Stimulated activated CD4-positive, alpha-beta T cell treated with anti-CD3 and anti-CD28 coated beads, Interleukin-4, amount 100 ng/mL, for 4 hours (primary cell): ENCODE measurements around the gene IER2.
"Not testable (repeated sequence)": the region's sequence is repeated elsewhere in the genome, so short reads cannot be mapped to it uniquely, and the experiment has no call there.

Experiments
- DNase-seq, 2 experiments: peaks; one replicate each; pipeline ENCODE4 v3.0.0-alpha.2; 2020

IER2 gene

DNA sequence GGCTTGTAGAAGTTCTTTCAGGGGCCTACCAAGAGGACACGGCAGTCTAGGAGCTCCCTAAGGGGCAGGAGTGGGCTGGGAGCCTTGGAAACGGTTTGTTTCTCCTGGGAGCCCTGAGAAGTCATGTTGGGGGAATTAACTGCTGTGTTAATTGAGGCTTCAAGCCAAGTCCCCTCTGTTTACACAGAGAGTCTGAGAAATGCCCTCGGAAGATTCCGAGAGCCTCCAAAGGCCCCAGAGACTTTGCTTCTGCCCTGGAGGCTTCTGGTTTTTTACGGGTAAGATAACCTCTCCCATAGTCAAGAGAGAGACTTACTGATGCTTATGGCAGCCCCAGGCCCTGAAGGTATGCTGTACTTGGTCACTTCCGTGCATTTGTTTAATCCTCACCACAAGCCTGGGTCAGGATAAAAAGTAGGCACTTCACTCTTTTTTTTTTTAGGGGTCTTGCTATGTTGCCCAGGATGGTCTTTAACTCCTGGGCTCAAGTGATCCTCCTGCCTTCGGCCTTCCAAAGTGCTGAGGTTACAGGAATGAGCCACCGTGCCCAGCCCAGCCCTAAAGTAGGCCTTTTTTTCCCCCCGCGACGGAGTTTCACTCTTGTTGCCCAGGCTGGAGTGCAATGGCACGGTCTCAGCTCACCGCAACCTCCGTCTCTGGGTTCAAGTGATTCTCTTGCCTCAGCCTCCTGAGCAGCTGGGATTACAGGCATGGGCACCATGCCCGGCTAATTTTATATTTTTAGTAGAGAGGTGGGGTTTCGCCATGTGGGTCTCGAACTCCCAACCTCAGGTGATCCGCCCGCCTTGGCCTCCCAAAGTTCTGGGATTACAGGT lies 15.2 kb downstream of the IER2 start:
- DNase-seq: no peak

DNA sequence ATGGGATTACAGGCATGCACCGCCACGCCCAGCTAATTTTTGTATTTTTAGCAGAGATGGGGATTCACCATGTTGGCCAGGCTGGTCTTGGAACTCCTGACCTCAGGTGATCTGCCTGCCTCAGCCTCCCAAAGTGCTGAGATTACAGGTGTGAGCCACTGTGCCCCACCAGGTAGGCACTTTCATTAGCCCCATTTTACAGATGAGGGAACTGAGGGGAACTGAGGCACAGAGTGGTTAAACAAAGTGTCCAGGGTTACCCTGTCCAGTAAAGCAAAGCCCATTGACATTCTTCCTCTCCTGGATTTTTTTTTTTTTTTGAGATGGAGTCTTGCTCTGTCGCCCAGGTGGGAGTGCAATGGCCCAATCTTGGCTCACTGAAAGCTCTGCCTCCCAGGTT lies 15.9 kb downstream of the IER2 start:
- not testable (repeated sequence) for DNase-seq

DNA sequence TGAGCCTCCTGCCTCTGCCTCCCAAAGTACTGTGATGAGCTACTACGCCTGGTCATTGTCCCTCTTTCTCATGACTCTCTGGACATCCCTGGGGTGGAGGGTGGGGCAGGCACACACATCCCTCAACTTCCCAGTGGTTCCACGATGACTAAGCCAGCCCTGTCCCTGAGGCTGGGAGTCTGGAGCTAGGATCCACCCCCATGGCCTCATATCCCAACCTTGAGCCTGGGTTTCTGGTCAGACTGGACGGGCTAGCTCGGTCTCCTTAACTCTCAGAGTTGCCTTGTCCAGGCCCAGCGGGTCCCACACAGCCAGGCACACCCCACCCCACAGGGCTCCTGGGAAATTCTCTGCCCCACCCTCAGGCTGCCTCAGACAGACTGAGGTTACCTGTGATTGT lies 19.6 kb downstream of the IER2 start:
- no peak for DNase-seq

DNA sequence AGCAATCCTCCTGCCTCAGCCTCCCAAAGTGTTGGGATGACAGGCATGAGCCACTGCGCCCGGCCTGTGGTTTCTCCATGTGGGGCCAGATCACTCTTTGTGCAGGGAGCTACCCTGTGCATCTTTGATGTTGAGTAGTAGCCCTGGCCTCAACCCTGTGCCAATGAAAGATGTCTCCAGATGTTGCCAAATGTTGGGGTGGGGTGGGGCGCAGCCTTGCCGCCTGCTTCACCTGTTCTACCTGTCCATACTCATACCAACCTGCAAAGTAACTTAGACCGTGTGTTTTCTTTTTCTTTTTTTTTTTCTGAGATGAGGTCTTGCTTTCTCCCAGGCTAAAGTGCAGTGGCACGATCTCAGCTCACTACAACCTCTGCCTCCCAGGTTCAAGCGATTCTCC lies 20.9 kb downstream of the IER2 start:
- no peak for DNase-seq

DNA sequence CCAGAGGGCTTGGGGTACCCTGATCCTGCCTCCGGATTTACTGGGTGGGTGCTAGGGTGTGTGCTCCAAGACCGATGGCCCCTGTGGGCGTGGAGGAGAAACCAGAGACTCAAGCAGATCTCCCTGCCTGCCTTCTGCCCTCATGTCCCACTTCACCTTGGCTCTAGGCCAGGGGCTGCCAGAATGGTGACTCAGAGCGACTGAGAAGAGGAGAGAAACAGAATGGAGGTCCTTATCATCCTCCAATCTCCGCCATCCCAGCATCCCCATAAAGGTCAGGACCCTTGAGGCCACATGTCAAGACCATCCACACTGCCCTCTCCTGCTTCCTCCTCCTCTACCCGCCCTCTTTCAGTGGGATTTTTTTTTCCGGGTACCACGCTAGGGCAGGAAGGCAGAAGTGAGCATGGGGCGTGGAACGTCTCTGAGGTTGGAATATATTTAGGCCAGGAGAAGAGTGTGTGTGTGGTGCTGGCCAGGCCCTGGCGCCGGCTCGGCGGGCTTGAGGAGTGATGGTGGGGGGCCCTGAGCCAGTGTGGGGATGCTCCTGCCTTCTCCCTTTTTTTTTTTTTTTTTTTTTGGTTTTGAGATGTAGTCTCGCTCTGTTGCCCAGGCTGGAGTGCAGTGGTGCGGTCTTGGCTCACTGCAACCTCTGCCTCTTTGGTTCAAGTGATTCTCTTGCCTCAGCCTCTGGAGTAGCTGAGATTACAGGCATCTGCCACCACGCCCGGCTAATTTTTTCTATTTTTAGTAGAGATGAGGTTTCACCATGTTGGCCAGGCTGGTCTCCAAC lies 22.3 kb downstream of the IER2 start:
- peak; percentile 74 to 84 for DNase-seq

DNA sequence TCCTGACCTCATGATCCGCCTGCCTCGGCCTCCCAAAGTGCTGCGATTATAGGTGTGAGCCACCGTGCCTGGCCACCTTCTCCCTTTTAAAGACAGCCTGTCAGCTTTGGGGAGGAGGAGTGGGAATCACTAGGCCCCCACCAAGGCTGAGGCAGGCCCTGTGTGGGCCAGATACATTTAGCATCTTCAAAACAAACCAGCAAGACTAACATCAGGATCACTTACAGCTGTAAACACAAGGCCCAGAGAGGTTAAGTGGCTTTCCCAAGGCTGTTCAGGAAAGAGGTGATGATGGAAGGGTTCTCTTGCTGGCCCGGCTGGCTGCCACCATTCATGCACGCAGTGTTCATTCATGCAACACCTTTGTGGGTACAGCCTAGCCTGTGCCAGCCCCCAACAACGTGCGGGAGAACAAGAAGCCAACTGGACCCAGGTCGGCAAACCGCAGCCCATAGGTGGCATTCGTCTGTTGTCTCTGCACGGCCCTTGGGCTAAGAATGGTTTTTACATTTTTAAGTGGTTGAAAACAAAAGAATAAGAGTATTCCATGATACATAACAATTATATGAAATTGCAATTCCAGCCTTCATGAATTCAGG lies 23.0 kb downstream of the IER2 start:
- DNase-seq: no peak

DNA sequence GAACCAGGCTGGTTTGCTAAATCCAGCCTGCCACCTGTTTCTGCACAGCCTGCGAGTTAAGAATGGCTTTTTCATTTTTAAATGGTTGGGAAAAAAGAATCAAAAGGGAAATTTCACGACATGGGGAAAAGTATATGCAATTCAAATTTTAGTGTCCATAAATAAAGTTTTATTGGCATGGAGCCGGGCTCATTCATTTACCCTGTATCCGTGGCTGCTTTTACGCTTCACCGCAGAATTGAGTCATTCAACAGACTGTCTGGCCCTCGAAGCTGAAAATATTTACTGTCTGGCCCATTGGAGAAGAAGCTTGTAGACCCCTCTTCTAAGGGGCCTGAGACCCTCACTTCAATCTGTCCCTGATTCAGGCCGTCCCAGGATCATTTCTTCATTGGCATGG lies 26.1 kb downstream of the IER2 start:
- DNase-seq: no peak

DNA sequence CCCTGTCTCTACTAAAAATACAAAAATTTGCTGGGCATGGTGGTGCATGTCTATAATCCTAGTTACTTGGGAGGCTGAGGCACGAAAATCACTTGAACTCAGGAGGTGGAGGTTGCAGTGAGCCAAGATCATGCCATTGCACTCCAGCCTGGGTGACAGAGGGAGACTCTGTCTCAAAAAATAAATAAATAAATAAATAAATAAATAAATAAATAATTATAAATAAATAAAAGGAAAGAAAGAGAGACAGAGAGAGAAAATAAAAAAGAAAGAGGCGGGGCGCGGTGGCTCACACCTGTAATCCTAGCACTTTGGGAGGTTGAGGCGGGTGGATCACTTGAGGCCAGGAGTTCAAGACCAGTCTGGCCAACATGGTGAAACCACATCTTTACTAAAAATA lies 27.4 kb downstream of the IER2 start:
- DNase-seq: not testable (repeated sequence)

DNA sequence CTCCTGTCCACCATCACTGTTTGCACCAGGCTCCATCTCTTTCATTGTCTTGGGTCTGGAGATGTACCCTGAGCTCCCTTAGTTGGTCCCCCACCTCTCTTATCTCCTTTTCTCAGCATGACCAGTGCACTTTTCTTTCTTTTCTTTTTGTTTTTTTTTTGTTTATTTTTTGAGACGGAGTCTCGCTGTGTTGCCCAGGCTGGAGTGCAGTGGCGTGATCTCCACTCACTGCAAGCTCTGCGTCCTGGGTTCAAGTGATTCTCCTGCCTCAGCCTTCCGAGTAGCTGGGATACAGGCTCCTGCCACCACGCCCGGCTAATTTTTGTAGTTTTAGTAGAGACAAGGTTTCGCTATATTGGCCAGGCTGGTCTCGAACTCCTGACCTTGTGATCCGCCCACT lies 28.1 kb downstream of the IER2 start:
- DNase-seq: not testable (repeated sequence)

DNA sequence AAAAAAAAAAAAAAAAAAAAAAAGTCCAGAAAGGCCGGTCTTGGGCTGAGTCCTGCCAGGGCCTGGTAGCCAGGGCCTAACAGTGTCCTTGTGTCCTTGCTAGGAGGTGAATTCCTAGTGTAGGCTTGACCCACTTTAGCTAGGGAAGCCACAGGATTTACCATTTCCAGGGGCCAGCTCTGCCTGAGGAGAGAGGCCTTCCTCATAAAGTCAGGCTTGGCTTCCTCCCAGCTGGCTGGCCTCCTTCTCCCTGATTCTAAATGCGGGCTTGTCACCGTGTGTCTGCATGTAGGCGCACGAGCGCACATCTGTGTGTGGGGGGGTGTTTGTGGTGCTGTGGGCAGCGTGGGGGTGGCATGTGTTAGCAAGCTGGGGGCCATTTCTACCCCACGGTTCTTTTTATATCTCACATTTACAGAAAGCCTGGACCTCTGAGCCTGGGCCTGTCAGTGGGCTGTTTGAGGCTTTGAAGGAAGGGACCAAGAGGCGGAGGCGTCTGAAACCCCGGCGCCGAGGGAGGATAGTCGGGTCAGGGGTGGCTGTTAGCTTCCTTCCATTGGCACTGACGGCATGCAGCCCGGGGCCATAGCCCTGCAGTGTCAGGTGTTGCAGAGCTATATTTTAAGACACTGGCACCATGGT lies 31.7 kb downstream of the IER2 start:
- DNase-seq: peak in 1 of 2 experiments; percentile 40

DNA sequence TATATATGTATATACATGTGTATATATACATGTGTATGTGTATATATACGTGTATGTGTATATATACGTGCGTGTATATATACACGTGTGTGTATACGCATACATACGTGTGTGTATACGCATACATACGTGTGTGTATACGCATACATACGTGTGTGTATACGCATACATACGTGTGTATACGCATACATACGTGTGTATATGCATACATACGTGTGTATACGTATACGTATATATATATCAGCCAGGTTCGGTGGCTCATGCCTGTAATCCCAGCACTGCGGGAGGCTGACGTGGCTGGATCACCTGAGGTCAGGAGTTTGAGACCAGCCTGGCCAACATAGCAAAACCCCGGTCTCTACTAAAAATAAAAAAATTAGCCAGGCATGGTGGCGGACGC lies 34.7 kb downstream of the IER2 start:
- DNase-seq: not testable (repeated sequence)

DNA sequence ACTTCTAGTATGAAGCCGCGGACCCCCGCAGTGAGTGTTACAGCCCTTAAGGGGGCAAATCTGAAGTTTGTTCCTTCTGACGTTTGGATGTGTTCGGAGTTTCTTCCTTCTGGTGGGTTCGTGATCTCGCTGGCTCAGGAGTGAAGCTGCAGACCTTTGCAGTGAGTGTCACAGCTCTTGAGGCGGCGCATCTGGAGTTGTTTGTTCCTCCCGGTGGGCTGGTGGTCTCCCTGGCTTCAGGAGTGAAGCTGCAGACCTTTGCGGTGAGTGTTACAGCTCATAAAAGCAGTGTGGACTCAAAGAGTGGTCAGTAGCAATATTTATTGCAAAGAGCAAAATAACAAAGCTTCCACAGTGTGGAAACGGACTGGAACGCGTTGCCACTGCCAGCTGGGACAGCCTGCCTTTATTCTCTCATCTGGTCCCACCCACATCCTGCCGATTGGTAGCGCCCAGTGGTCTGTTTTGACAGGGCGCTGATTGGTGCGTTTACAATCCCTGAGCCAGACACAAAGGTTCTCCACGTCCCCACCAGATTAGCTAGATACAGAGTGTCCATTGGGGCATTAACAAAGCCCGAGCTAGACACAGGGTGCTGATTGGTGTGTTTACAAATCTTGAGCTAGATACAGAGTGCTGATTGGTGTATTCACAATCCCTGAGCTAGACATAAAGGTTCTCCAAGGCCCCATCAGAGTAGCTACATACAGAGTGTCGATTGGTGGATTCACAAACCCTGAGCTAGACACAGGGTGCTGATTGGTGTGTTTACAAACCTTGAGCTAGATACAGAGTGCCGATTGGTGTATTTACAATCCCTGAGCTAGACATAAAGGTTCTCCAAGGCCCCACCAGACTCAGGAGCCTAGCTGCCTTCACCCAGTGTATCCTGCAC lies 35.8 kb downstream of the IER2 start:
- not testable (repeated sequence) for DNase-seq

DNA sequence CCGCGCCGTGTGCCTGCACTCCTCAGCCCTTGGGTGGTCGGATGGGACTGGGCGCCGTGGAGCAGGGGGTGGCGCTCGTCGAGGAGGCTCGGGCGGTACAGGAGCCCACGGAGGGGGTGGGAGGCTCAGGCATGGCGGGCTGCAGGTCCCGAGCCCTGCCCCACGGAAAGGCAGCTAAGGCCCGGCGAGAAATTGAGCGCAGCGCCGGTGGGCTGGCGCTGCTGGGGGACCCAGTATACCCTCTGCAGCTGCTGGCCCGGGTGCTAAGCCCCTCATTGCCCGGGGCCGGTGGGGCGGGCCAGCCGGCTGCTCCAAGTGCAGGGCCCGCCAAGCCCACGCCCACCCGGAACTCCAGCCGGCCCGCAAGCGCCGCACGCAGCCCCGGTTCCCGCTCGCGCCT lies 36.5 kb downstream of the IER2 start:
- not testable (repeated sequence) for DNase-seq

DNA sequence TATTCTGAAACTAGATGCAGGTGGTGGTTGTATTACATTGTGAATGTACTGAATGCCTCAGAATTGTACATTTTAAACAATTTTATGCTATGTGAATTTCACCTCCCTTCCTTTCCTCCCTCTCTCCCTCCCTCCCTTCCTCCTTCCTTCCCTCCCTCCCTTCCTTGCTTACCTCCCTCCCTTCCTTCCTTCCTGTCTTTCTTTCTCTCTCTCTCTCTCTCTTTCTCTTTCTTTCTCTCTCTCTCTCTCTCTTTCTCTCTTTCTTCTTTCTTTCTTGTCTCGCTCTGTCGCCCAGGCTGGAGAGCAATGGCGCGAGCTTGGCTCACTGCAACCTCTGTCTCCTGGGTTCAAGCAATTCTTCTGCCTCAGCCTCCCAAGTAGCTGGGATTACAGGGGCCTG lies 37.2 kb downstream of the IER2 start:
- no peak for DNase-seq

DNA sequence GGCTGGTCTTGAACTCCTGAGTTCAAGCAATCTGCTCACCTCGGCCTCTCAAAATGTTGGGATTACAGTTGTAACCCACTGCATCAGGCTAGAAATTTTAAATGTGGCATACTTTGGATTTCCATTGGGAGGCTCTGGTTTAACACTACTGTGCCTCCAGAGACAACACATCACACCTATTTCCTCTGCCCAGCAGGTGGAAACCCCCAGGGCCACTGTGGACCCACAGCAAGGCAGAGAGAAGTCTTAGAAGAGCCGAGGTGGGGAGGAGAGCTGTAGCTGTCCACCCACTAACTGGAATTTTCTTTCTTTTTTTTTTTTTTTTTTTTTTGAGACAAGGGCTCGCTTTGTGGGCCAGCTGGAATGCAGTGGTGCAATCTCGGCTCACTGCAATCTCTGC lies 39.4 kb downstream of the IER2 start:
- no peak for DNase-seq

DNA sequence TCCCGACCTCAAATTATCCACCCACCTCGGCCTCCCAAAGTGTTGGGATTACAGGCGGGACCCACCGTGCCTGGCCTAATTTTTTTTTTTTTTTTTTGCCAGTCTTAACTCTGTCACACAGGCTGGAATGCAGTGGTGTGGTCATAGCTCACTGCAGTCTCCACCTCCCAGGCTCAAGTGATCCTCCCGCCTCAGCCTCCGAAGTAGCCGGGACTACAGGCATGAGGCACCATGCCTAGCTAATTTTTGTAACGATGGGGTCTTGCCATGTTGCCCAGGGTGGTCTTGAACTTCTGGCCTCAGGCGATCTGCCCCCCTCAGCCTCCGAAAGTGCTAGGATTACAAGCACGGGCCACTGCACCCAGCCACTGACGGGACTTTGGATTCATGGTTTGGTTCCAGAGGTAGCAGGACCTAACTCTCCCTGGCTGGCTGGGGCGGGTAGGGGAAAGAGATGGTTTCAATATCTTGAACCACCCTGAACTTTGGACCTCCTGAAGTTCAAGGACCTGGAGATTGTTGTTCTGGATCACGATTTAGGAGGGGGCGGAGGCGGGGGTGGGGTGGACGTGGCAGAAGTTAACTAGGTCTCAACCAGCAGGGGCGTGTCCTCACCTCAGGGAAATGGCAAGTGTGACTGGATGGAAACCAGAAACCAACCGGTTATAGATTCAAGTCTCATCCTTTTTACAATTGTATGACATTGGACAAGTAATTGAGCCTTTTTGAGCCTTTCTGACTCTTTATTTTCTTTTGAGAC lies 40.8 kb downstream of the IER2 start:
- peak in 1 of 2 experiments; percentile 30 for DNase-seq

DNA sequence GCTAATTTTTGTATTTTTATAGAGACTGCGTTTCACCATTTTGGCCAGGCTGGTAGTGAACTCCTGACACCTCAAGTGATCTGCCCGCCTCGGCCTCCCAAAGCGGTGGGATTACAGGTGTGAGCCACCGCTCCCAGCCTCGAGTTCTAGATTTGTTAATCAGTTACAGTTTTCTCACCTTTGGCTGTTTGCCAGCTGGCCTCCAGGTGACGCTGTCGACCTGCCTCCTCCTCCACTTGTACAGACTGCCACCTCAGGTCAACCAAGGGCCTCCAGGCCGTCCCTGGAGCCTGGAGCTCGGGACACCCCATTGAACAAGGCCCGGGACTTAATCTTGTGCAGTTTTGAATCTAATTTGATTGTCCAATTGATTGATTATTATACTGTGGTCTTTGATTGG lies 45.5 kb downstream of the IER2 start:
- peak; percentile 47 to 52 for DNase-seq

DNA sequence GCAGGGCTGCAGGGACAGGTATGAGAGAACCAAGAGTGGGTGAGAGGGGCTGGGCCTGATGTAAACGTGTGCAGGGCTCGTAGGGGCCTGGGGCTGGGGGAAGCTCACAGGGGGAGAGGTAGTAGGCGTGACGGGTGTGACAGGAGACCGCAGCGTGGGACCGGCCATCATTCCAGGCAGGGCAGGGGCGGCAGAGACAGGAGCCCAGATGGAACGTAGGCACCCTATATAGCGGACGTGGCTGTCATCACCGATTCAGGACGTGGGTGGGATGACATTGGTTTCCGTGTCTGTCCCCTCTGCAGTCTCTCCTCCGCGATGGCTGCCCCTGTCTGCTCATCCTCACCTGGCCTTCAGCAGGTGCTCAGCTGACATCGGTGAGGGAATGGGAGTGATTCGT lies 48.4 kb downstream of the IER2 start:
- no peak for DNase-seq

DNA sequence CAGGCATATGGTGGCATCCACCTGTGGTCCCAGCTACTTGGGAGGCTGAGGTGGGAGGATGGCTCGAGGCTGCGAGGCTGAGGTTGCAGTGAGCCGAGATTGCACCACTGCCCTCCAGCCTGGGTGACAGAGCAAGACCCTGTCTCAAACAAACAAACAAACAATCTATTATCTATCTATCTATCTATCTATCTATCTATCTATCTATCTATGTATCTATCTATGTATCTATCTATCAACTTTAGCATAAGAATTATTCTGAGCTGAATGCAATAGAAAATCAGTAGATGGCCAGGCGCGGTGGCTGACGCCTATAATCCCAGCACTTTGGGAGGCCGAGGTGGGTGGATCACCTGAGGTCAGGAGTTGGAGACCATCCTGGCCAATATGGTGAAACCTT lies 51.9 kb downstream of the IER2 start:
- not testable (repeated sequence) for DNase-seq
